ENCODE measurements around the gene ERCC2. TPM values are rescaled to one million over a fixed set of nuclear protein-coding genes. Genes with fewer than 3 reads are reported as not detected.

ERCC2 gene
- total and polyA plus RNA-seq, 3 donors from 2014 or later, result 37.5 to 49.8 (median 46.4) TPM

DNA sequence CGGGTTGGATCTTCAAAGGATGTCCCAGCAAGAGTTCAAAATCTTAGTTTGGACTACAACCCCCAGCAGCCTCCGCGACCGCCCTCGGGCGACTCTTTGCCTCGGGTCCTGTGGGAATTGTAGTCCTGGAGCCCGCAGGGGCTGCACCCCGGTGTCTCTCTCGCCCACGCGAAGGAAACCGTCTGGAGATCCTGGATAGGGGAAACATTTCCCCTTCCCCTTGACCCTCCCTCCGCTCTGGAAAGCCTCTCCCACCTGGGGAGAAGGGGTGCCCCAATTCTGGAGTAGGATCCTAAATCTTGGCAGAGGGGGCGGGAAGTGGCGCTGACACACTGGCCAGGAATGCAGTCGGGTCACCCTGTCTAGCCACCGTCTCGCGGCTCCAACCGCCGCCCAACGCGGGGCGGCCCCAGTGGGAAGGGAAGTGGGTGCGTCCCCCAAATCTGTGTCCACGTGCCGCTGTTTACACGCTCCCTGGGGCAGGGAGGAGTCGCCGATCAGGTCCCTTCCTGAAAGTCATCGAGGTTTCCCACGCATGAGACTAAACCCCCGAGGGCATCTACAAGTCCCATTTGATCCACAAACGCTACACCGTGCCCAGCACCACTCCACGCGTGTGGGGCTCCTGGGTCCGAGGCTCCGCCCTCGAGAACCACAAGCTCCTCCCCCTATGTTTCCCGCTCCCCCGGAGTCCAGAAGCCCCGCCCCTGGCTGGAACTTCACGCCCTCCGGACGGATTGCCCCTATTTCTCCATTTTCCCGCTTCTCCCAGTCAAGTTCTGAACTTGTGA is 35.3 kb upstream of the ERCC2 start:
- Histone ChIP-seq H3K9me3 (no peaks in the 10 kb centered on the region), H3K36me3 (ENCODE audit: low read depth, missing control alignments) (no peaks in the 10 kb centered on the region), H3K4me3 (peak overlapping the region; percentile 63 to 71), H3K4me1 (peaks cover 30% of the 10 kb centered on the region), H3K27ac (peak overlapping the region; percentile 83 to 92), H3K27me3 (no peaks in the 10 kb centered on the region)
- no peak for TF ChIP-seq POLR2A (IDR thresholded peaks at IDR 0.05)
- TF ChIP-seq, protein P1, sequence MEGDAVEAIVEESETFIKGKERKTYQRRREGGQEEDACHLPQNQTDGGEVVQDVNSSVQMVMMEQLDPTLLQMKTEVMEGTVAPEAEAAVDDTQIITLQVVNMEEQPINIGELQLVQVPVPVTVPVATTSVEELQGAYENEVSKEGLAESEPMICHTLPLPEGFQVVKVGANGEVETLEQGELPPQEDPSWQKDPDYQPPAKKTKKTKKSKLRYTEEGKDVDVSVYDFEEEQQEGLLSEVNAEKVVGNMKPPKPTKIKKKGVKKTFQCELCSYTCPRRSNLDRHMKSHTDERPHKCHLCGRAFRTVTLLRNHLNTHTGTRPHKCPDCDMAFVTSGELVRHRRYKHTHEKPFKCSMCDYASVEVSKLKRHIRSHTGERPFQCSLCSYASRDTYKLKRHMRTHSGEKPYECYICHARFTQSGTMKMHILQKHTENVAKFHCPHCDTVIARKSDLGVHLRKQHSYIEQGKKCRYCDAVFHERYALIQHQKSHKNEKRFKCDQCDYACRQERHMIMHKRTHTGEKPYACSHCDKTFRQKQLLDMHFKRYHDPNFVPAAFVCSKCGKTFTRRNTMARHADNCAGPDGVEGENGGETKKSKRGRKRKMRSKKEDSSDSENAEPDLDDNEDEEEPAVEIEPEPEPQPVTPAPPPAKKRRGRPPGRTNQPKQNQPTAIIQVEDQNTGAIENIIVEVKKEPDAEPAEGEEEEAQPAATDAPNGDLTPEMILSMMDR (IDR thresholded peaks at IDR 0.05), result no peak
- intact Hi-C loops (cut with DNase I; ENCODE audit: low total_unique reads), result no loop called here
- DNase-seq, result peak; percentile 94
- WGBS, 2 donors, result 0 to 1% methylated on average over 37 to 47 of the region's 48 CpGs

DNA sequence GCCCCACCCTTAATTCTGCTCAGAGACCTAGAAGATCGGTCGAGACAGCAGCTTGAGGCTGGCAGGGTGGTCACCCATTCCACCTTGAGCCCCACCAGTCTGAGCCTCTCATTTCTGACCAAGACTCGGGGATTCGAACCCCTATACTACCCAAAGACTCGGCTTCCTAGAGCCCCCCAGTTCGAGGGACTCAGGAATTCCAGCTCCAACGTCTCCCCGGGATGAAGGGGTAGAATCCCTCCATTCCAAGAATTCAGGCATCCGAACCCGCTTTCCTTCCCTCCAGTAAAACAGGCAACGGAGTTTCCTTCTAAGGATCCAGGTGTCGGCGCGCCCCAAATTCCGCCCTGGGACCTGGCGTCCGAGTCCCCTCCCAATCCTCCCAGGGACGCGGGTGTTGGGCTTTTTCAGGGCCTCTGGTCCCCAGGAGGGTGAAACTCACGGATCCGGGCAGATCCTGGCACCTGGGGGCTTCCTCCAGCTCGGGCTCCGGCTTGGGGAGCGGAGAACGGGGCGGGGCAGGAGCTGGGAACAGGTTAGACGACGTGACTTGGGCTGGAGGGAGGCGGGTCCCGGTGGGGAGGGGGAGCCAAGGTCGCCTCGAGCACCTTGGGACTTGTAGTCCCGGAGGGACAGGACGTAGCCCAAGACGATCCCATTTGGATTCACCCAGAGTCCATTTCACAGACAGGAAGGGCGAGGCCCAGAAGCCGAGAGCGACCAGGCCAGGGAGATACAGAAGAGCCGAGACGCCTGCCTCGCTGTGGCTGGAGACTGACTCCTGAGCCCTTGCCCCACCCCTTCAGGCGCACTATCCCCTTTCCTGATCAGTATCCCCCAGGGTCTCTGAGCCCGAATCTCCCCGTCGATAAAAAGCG is 34.4 kb upstream of the ERCC2 start, which contains the start of gene PPP1R13L:
PPP1R13L (minus strand) TSS at position 513 of the 878 bp plus-strand sequence. CDS start 6,751 bp downstream, outside the sequence.
- WGBS, 2 donors, result 7 to 13% methylated on average over 10 to 46 of the region's 46 CpGs
- no peak for TF ChIP-seq POLR2A (IDR thresholded peaks at IDR 0.05)
- TF ChIP-seq, protein P1 (IDR thresholded peaks at IDR 0.05), result no peak
- DNase-seq, result peak; percentile 80
- Histone ChIP-seq H3K27ac (peak within 1 kb of the TSS; percentile 83 to 92), H3K9me3 (no peaks in the 10 kb centered on the region), H3K27me3 (no peaks in the 10 kb centered on the region), H3K36me3 (ENCODE audit: low read depth, missing control alignments) (no peaks in the 10 kb centered on the region), H3K4me3 (peak within 1 kb of the TSS; percentile 63 to 71), H3K4me1 (peaks cover 30% of the 10 kb centered on the region)
- intact Hi-C loops (cut with DNase I; ENCODE audit: low total_unique reads), result no loop called here

DNA sequence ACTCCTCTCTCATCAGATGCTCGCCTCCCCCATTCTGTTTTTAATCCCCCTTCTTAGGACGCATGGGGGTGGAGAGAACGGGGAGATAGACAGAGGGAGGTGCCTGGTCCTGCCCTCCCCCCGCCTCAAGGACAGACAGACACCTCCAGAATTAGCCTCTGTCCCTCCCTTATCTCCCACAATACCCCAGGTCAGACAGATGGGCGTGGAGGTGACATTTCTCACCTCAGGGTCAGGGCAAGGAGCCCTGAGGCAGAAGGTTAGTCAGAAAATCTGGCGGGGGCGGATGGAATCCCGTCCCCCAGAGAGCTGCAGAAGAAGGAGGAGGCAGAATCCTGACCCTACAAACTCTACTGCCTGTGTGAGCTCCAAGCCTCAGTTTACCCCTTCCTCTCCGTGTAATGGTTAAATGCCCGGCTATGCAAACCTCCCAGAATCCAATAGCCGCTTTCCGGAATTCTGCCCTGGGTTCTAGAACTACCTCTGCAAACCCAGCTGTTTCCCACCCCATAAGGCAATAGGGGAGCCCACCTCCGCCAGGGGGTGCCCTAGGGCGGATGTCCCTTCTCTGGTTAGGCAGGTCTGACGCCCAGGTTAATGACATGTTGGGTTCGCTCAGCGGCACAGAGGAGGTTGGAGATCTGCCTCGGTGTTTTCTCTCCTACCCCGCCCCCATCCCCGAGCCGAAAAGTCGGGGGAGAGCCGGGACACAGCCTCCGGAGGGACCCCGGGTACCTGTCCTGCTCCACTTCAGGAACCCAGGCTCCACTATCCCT is 33.6 kb upstream of the ERCC2 start:
- intact Hi-C loops (cut with DNase I; ENCODE audit: low total_unique reads), result no loop called here
- peak; percentile 60 for DNase-seq
- H3K4me3 ChIP-seq, result peak overlapping the region in 1 of 2 donors; percentile 71
- no peaks in the 10 kb centered on the region for H3K27me3 ChIP-seq
- 24 to 32% methylated on average over 12 to 25 of the region's 25 CpGs for WGBS, 2 donors
- H3K4me1 ChIP-seq, result peaks cover 30% of the 10 kb centered on the region
- H3K36me3 ChIP-seq (ENCODE audit: low read depth, missing control alignments), result no peaks in the 10 kb centered on the region
- no peak overlapping the region for H3K27ac ChIP-seq
- H3K9me3 ChIP-seq, result no peaks in the 10 kb centered on the region
- no peak for TF ChIP-seq POLR2A (IDR thresholded peaks at IDR 0.05)
- TF ChIP-seq, protein P1 (IDR thresholded peaks at IDR 0.05), result no peak

DNA sequence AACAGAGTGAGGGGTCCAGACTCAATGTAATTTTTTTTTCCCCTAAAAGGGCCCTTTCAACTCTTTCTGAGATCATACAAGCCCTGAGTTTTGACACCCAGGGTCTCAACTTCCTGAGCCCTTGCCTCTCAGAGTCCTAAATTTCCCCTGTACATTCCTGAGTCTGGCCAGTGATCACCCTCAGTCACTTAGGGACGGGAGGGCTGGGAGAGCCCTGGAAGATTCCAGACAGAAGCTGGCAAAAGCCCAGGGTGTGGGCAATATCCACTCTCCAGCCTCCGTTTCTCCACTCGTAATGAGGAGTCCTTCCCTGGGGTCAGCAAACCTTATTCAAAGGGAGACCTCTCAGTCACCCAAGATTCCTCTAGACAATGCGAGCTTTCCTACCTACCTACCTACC is 32.9 kb upstream of the ERCC2 start:
- Histone ChIP-seq H3K27ac (no peak overlapping the region), H3K9me3 (no peaks in the 10 kb centered on the region), H3K27me3 (no peaks in the 10 kb centered on the region), H3K4me1 (peaks cover 30% of the 10 kb centered on the region), H3K36me3 (ENCODE audit: low read depth, missing control alignments) (no peaks in the 10 kb centered on the region), H3K4me3 (no peak overlapping the region)
- 38 to 39% methylated on average over 4 of the region's 4 CpGs for WGBS, 2 donors
- intact Hi-C loops (cut with DNase I; ENCODE audit: low total_unique reads), result no loop called here
- no peak for TF ChIP-seq POLR2A (IDR thresholded peaks at IDR 0.05)
- TF ChIP-seq, protein P1 (IDR thresholded peaks at IDR 0.05), result no peak
- DNase-seq, result no peak

Measured in testis (tissue), 3 donors.